NCI-H526 treated with DMSO at 0.1 percent for 48 hours (cell line): ENCODE measurements around the gene MATN4.

Experiments used
- DNase-seq: peaks from one replicate; lab custom pipeline; 2025; lab: John Stamatoyannopoulos, UW

MATN4 gene

DNA sequence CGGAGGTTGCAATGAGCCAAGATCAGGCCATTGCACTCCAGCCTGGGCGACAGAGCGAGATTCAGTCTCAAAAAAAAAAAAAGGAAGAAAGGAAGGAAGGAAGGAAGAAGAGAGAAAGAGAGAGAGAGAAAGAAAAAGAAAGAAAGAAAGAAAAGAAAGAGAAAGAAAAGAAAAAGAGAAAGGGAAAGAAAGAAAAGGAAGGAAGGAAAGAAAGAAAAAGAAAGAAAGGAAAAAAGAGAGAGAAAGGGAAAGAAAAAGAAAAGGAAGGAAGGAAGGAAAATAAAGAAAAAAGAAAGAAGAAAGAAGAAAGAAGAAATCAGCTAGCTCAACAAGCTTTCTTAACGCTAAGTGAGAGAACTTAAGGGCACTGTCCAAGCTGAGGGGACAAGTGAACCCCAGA, 7.6 kb upstream of the MATN4 start:
- no peak for DNase-seq

DNA sequence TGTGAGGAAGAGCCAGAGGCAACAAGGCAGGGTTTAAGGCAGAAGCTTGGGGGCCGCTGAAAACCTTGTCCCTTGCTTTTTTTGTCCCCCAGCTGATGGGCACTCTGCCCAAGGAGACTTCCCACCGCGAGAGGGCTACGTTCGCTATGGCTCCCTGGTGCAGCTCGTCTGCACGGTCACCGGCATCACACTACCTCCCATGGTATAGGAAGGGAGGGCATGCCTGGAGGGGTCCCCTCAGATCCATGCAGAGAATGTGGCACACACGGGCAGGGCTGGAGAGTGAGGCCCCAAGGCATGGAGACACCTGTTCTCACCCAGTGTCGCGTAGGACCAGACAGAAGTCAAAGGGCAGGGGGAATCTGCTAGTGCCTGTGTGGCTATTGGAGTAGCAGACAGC, 5.8 kb upstream of the MATN4 start:
- DNase-seq: no peak

DNA sequence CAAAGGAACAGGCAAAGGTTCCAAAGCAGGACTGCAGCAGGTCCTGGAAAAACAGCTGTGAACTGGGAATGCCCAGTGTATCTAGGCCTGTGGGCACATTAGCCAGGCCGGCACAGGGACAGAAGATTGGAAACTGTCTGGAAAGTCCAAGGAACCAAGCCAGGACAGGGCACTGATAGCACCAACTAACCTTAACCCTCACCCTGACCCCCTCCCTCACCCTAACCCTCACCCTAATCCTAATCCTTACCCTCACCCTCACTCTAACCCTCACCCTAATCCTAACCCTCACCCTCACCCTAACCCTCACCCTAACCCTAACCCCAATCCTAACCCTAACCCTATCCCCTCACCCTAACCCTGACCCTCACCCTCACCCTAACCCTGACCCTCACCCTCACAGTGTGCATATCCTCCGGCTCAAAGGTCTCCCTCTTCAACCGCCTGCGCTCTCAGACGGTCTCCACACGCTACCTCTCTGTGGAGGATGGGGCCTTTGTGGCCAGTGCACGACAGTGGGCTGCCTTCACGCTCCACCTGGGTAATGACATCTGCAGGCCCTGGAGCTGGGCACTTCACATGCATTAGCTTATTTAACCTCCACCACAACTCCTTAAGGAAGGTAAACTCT, 5.1 kb upstream of the MATN4 start:
- DNase-seq: no peak

DNA sequence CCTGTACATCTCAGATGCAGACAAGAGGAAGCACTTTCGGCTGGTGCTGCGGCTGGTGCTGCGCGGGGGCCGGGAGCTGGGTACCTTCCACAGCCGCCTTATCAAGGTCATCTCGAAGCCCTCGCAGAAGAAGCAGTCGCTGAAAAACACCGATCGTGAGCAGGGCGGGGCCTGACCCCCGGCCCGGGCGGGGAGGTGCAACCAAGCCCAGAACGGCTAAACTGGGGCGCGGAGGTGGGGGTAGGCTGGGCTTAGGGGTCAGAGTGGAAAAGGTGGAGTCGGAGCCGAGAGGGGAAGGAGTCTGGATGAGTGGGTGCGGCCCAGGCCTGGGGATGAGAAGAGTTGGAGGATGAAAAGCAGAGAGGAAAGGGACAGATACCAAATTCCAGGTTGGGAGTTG, 4.1 kb upstream of the MATN4 start:
- no peak for DNase-seq

DNA sequence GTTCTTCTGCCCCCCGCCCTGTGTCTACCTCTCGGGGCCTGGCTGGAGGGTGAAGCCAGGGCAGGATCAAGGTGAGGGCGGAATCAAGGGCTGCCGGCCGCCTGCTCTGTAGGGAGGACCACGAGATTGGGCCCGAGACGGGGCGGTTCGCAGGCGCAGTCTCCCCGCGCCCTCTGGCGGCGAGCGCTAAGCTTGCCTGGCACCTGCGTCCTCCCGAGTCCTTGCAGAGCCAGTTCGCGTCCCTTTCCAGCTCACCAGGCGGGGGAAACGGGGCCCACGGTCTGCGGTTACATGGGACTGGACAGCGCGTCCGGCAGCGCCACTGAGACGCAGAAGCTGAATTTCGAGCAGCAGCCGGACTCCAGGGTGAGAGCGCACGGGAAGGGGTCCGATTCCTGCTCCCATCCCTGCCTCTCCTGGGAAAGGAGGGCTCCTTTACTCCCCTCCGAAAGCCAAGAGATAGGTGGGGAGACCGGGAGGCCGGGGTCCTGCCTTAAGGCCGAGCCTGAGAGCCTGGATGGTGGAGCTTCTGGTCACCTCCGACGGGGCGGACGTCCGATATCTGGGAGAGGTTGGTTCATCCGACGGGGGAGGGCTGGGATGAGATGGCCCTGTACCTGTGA, 3.6 kb upstream of the MATN4 start:
- peak; percentile 29 for DNase-seq

DNA sequence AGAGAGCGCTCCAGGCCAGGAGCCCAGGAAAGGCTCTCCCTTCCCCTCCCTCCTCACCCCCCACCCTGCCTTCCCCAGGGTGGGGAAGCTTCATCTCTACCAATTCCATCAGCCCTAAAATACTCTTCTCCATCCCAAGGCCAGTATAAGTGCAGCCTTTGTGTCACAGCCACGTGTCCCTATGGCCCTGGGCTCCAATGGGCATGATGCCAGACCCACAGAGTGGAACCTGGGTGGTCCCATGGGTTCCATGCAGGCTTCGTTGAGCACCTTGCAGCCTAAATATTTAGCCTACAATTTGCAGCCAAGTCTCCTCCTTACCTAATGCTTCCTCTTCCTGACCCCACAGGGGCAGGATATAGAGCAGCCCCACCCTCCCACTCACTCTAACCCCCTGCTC, 976 bp upstream of the MATN4 start:
- no peak for DNase-seq

DNA sequence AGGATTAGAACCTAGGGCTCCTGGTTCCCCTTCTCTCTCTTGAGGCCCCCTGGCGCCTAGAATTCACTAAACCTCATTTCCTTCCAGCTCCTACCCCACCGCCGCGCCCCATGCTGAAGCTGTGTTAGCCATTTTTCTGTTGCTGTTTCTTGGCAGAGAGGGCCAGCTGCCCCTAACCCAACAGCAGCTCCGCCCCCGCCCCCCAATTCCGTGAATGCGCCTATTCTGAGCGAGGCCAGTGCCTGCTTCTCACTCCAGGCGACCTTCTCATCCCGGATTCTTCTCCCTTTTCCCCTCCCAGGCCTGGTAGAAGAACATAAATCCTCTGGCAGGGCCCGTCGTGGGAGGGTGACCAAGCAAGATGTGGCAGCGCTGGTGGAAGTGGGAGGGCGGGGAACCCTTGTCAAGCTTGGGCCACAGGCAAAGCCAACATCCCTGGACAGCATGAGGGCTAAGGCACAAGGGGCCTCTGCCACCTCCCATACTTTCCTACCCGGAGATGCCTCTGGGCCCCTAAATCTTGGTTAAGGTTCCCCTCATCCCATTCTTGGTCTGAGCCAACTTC, 941 bp downstream of the MATN4 start:
- no peak for DNase-seq

DNA sequence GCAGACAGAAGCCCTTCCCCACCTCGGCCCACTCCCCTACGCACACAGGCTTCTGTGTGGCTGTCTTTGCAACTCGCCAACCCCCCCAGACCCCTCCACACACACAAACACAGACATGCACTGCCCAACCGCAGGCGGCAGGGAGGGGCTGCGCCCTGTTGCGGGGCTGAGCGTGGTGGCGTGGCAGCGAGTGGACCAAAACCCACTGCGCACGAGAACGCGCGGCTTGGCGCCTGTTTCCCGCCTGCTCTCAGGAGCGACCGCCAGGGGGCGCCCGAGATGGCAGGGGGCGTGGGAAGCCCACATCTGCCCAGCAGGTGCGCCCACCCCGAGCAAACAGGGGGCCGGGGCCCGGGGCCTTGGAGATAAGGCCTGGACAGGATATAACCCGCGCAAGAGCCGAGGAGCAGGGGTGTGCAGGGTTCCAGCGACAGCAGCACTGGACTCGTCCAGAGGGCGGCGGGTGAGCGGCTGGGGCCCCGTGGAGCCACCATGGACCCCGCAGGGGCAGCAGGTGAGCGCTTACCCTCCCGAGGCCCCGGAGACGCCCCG, 1.6 kb downstream of the MATN4 start, which contains the start of gene RBPJL:
Gene RBPJL, plus strand, starts transcription at position 410 of the 552 bp plus-strand sequence. Its CDS starts 83 bp downstream, at position 493.
- DNase-seq: no peak

DNA sequence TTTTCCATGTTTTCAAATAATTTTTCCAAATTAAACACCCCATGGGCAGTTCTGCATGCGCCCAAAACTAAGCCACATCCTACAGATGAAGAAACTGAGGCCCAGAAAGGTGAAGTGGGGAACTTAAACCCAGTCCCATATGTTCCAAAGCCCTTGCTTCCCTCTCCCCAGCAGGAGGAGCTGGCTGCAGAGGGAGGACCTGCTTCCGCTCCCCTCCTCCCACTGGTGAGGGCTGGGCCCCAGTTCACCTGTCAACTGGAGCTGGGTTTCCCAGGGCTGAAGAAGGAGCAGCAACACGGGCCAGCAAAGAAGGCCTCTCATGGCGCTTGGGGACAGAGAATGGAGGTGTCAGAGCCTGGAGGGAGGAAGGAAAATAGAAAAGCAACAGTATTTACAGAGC, 2.8 kb downstream of the MATN4 start:
- DNase-seq: no peak

DNA sequence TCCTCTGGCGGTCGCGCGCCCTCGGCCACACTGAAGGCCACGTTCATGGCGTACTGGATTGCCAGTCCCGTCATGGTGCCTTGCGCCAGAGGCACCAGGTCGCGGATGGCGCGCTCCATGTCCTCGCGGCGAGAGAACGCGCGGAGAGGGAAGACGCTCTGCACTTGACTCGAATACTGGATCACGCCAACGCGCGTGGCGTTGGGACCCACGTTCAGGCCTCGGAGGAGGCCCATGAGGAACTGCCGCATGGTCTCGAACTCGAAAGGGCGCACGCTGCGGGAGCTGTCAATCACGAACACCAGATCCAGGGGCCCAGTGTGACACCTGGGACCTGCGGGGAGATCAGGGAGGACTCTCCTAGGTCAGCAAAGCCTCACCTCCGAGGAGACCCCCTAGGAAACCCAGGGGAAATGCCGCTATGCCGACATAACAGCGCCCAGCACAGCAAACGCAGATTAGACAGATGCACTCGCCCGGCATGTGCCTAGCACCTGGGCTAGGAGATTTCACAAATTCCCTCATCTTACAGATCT, 3.6 kb downstream of the MATN4 start:
- no peak for DNase-seq

DNA sequence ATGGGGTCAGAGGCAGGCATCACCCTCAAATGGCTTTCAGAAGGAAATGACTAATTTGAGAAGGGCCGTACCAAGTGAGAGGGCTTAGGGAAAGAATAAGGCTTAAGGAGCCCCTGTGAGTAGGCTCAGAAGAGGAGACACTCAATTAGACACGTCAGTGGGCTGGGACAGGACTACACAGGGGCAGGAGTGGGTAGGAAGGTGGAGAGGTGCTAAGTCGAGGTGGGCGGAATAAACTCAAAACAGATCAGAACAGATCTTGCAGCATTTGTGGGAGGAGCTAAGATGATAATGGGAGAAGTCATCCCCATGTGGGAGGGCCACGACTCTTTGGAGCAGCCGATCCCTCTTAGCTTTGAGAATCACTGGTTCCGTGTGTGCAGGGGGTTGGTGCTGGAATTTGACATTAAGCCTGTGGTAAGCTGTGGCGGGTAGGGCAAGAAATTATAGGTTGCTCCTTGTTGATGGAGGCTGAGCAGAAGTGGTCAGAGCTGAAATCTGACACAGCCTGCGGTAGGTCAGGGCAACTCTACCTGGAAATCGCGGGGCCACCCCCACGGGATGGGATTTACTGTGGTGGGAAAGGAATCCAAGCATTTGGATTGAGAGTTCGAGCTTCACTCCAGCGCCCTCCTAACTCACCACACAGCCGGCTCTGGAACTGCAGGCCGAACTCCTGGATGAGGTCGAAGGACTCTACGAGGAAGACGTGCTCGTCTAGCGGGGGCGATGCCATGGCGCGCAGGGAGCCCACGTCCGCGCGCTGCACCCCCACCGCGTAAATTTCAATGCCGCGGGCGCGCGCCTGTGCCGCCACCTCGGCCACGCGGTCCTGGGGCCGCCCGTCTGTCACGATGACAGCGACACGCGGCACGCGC, 4.3 kb downstream of the MATN4 start:
- no peak for DNase-seq

DNA sequence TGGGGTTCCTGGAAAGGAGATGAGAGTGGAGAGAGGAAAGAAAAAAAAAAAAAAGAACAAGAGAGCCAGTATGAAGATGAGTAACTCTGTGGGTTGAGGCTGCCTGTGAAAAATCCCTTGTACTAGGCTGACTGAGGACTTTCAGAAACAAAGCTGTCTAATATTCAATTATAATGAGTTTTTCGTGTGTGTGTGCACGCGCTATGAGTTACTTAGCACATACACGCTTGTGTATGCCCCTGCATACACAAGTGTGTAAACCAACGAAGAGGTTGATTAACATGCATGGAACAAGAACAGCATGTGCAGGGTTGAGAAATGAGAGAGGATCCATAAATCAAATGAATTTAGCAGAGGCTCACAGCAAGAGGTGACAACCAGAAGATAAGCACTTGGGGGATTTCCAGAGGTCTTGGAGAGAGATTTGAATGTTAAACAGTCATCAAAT, 6.3 kb downstream of the MATN4 start:
- no peak for DNase-seq

DNA sequence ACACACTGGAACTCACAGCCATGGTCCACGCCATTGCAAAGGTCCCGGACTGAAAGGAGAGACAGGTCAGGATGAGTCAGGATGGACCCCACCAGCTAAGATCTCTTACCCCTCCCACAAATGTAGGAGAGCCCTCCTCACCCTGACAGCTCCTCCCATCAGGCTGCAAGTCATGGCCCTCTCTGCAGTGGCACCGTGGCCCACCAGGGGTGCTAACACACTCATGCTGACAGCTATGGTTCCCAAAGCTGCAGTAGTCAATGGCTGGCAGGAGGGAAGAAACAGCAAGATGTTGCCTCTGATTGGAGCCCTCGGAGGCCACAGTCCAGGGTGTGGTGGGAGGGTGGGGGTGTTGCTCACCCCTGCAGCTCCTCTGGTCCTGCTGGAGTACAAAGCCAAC, 7.1 kb downstream of the MATN4 start:
- no peak for DNase-seq

DNA sequence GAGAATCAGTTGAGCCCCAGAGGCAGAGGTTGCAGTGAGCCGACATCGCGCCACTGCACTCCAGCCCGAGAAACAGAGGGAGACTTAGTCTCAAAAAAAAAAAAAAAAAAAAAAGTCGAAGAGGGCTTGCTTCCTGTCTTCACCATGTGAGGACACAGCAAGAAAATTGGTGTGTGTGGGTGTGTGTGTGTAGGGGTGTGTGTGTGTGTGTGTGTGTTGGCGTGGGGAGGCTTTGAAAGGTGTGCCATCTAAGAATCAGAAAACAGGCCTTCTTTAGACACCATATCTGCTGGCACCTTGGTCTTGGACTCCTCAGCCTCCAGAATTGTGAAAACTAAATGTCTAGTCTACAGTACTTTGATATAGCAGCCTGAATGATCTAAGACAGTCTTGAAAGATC, 8.3 kb downstream of the MATN4 start:
- no peak for DNase-seq

DNA sequence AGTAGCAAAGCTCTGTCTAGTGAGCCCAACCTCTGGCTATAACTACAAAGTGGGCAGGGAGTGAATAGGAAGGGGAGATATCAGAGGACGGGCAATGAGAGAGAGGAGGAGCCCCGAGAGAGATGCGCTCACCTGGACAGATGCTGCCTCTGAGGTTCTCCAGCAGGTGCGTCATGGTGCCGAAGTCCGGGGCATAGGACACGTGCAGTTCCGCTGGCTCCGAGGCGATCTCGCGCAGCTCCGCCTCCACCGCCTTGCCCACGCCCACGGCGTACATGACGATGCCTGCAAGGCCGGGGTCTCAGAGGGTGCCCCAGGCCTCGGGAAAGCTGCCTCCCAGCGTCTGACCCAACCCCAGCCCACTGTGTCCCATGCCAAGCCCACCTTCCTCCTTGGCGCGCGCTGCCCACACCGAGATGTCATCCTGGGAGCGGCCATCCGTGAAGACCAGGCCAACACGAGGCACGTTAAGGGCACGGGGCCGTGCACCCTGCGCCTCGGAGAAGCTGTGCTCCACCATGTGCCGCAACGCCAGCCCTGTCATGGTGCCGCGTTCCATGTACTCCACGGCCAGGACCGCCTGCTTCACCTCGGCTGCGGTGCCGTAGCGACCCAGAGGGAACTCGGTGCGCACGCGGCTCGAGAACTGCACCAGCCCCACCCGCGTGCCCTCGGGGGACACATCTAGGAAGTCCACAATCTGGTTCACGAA, 10.2 kb downstream of the MATN4 start:
- no peak for DNase-seq

DNA sequence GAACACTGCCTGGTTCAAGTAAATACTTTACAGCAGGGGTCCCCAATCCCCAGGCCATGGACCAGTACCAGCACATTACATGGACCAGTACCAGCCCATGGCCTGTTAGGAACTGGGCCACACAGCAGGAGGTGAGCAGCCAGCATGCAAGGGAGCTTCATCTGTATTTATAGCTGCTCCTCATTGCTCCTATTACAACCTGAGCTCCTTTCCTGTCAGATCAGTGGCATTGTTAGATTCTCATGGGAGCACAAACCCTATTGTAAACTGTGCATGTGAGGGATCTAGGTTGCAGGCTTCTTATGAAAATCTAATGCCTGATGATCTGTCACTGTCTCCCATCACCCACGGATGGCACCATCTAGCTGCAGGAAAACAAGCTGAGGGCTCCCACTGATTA, 13.4 kb downstream of the MATN4 start:
- DNase-seq: no peak

DNA sequence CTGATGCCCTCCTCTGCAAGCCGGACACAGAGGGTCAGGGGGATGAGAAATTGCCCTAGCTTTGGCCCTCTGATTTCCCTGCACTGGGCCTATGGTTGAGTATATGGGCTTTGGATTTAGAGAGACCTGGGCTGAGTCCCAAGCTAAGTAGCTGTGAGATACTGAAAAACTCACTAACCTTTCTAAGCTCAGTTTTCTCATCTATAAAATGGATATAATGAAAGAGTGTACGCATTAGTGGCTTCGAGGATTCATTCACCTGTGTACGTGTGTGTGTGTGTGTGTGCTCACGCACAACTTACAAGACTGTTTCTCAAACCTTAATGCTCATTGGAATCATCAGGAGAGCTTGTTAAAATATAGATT, 14.1 kb downstream of the MATN4 start:
- DNase-seq: no peak

DNA sequence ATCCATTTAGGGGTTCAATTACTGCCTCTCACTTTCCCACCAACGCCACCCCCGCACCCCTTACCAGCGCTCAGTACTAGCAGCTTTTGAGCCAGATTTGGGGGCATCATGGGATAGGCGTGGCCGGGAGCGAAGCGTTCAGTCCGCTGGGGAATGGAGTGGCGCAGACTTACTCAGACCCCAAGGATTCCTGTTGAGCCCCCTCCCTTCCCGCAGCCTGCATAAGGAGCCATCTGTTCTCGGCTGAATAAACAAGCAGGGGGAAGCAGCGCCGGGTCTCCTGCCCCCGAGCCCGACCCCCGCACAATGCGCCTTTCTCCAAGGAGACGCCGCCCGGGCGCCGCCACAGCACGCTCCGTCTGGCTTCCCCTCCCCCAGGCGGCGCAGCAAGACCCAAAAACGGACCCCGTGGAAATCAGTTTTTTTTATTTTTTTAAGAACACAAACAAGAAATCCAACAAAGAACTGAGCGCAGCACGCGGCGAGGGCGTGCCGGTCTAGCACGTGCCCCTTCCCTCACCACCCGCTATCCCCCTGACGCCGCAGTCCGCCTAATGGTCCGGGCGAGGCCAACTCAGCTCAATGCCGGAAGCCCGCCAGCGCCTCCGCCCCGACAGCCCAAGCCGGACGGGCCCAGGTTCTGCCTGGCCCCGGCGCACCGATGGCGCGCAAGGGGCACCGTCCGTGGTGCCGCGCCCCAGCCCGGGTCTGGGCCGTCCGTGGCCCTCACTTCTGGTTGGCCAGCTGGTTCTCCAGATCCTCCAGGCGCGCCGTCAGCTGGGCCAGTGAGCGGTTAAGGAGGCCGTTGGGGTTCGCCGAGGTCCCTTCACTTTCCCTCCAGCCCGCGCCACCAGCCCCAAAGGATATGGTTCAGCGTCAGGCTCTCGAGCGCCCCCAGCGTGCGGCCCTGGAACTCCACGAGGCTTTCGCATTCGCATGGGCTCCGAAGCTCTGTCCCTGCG, 14.8 kb downstream of the MATN4 start:
- peak; percentile 60 for DNase-seq

DNA sequence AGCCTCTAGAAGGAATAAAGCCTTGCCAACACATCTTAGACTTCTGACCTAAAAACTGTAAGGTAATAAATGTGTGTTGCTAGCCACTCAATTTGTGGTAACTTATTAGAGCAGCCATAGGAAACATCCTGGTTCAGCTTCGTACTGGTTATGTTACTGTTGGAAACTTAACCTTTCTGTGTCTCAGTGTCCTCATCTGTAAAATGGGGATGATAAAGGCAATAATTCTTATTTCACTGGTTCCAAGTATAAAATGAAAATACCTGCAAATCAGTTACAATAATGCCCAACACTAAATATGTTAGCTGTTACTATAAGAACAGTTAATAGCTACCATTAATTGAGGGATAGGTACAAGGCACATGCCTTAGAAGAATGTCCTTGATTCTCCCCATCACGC, 15.8 kb downstream of the MATN4 start:
- DNase-seq: no peak

DNA sequence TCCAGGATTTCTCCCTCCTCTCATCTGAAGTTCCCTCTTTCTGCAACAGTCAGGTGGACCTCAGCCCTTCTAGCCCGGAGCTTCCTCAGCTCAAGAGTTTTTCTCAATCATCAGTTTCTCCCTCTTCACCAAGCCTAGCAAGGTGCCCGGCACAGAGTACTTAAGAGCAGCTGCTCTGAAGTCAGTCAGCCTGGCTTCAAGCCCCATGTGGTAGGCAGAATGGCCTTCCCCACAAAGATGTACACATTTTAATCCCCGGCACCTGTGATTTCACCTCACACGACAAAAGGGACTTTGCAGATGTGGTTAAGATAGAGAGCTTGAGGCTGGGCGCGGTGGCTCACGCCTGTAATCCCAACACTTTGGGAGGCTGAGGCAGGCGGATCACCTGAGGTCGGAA, 16.6 kb downstream of the MATN4 start:
- no peak for DNase-seq
